ENCODE data around the gene LIMA1. TPM values are rescaled to one million over a fixed set of nuclear protein-coding genes. Genes with fewer than 3 reads are reported as not detected.
"Not testable (repeated sequence)": the region's sequence is repeated elsewhere in the genome, so short reads cannot be mapped to it uniquely, and the experiment has no call there.

LIMA1 gene
- total RNA-seq, 2 experiments from 2014 or later = 6.2 to 20.4 TPM

DNA sequence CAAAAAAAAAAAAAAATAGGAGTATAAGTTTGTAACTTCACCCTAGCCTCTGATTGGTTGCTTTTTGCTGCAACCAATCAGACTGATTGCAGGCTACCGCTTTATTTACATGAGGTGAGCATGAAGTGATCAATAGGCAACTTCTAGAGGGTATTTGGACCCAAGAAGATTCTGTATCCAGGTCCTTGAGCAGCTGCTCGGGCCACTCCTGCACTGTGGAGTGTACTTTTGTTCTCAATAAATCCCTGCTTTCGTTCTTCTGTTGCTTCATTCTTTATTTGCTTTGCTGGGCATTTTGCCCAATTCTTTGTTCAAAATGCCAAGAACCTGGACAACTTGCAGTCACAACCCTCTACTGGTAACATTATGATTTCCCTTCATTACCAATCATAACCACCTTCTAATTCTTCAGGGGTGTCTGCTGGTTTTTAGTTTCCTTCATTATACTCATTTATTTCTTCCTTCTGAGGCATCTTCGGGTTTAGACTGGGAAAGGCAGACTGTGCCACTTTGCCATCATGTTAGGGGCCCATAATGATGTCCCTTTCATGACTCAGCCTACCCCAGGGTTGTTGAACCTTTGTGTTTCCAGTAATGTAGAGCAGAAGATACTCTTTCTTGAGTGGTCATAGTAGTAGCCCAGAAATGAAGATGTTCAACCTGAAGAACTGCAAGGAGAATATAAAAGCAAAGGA, 43.4 kb upstream of the LIMA1 start:
- no peak overlapping the region for H2AFZ ChIP-seq (ENCODE audit: low read length)
- no peaks in the 10 kb centered on the region for H4K20me1 ChIP-seq (ENCODE audit: insufficient read depth, low read length)
- H3K27ac ChIP-seq (ENCODE audit: low read depth, low read length, poor library complexity, severe bottlenecking) = no peak overlapping the region
- no peaks in the 10 kb centered on the region for H3K9me2 ChIP-seq (ENCODE audit: insufficient read depth, low read length)
- ChIA-PET POLR2A (interaction anchor here (0.6 kb wide), 1 partner anchor 1703 kb away, joined by 3 read pairs; no protein-coding TSS in a partner anchor), CTCF (ENCODE audit: unreplicated experiment) (no interaction called here)
- no peak overlapping the region for H3K4me3 ChIP-seq (ENCODE audit: low read depth, low read length, poor library complexity, severe bottlenecking)
- H3K79me2 ChIP-seq (ENCODE audit: insufficient read depth, low read depth, low read length) = no peaks in the 10 kb centered on the region
- no TSS peak for BruUV-seq (replicated peaks)
- H3K4me1 ChIP-seq (ENCODE audit: insufficient read depth, low read length, poor library complexity, severe bottlenecking) = no peaks in the 10 kb centered on the region
- H3K9me3 ChIP-seq (ENCODE audit: low read length) = no peaks in the 10 kb centered on the region
- TF ChIP-seq EZH2phosphoT487 (IDR thresholded peaks at IDR 0.05; ENCODE audit: borderline replicate concordance, low read depth, low read length) = no peak
- H3K4me2 ChIP-seq (ENCODE audit: low read length) = no peak overlapping the region
- intact Hi-C loops (cut with micrococcal nuclease; ENCODE audit: unreplicated experiment) = no loop called here
- no peak for DNase-seq (ENCODE audit: low spot score)
- no peaks in the 10 kb centered on the region for H3K36me3 ChIP-seq (ENCODE audit: insufficient read depth, low read length)

DNA sequence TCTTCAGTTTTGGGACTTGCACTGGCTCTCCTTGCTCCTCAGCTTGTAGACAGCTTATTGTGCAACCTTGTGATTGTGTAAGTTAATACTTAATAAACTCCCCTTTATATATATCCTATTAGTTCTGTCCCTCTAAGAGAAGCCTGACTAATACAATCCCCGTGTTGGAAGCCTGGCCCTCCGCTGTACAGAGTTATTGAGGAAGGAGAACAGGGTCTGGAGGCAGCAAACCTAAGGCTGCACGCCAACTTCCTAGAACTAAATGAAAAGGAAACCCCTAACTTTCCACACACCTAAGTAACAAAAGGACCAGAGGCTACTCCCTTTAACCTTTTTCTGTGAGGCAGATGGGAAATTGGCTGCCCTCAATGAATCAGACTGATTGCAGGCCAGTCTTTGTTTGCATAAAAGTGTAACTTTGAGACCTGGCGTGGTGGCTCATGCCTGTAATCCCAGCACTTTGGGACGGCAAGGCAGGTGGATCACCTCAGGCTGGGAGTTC, 42.6 kb upstream of the LIMA1 start:
- H3K4me3 ChIP-seq (ENCODE audit: low read depth, low read length, poor library complexity, severe bottlenecking) = no peak overlapping the region
- no peak for DNase-seq (ENCODE audit: low spot score)
- H3K9me2 ChIP-seq (ENCODE audit: insufficient read depth, low read length) = no peaks in the 10 kb centered on the region
- H3K4me2 ChIP-seq (ENCODE audit: low read length) = no peak overlapping the region
- ChIA-PET POLR2A (interaction anchor here (0.6 kb wide), 1 partner anchor 1702 kb away, joined by 3 read pairs; no protein-coding TSS in a partner anchor), CTCF (ENCODE audit: unreplicated experiment) (no interaction called here)
- TF ChIP-seq EZH2phosphoT487 (IDR thresholded peaks at IDR 0.05; ENCODE audit: borderline replicate concordance, low read depth, low read length) = no peak
- TF ChIP-seq, protein P1, sequence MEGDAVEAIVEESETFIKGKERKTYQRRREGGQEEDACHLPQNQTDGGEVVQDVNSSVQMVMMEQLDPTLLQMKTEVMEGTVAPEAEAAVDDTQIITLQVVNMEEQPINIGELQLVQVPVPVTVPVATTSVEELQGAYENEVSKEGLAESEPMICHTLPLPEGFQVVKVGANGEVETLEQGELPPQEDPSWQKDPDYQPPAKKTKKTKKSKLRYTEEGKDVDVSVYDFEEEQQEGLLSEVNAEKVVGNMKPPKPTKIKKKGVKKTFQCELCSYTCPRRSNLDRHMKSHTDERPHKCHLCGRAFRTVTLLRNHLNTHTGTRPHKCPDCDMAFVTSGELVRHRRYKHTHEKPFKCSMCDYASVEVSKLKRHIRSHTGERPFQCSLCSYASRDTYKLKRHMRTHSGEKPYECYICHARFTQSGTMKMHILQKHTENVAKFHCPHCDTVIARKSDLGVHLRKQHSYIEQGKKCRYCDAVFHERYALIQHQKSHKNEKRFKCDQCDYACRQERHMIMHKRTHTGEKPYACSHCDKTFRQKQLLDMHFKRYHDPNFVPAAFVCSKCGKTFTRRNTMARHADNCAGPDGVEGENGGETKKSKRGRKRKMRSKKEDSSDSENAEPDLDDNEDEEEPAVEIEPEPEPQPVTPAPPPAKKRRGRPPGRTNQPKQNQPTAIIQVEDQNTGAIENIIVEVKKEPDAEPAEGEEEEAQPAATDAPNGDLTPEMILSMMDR (conservative IDR thresholded peaks at IDR 0.05; ENCODE audit: low read length) = no peak
- H3K9me3 ChIP-seq (ENCODE audit: low read length) = no peaks in the 10 kb centered on the region
- H3K79me2 ChIP-seq (ENCODE audit: insufficient read depth, low read depth, low read length) = no peaks in the 10 kb centered on the region
- intact Hi-C loops (cut with micrococcal nuclease; ENCODE audit: unreplicated experiment) = no loop called here
- BruUV-seq (replicated peaks) = no TSS peak
- no peaks in the 10 kb centered on the region for H3K36me3 ChIP-seq (ENCODE audit: insufficient read depth, low read length)
- no peaks in the 10 kb centered on the region for H3K4me1 ChIP-seq (ENCODE audit: insufficient read depth, low read length, poor library complexity, severe bottlenecking)
- no peak overlapping the region for H3K27ac ChIP-seq (ENCODE audit: low read depth, low read length, poor library complexity, severe bottlenecking)
- no peaks in the 10 kb centered on the region for H4K20me1 ChIP-seq (ENCODE audit: insufficient read depth, low read length)
- no peak overlapping the region for H2AFZ ChIP-seq (ENCODE audit: low read length)

DNA sequence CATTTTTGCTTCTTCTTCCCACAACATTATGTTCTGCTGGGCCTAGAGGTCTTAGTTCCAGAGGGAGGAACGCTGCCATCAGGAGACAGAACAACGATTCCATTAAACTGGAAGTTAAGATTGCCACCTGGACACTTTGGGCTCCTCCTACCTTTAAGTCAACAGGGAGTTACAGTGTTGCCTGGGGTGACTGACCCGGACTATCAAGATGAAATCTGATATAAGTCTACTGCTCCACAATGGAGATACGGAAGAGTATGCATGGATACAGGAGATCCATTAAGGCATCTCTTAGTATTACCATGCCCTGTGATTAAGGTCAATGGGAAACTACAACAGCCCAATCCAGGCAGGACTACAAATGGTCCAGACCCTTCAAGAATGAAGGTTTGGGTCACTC, 41.5 kb upstream of the LIMA1 start:
- H2AFZ ChIP-seq (ENCODE audit: low read length); DNase-seq (ENCODE audit: low spot score); H3K4me1 ChIP-seq (ENCODE audit: insufficient read depth, low read length, poor library complexity, severe bottlenecking); H3K36me3 ChIP-seq (ENCODE audit: insufficient read depth, low read length); H3K9me2 ChIP-seq (ENCODE audit: insufficient read depth, low read length); H3K4me2 ChIP-seq (ENCODE audit: low read length); BruUV-seq (replicated peaks); H3K4me3 ChIP-seq (ENCODE audit: low read depth, low read length, poor library complexity, severe bottlenecking); POLR2A ChIA-PET; H4K20me1 ChIP-seq (ENCODE audit: insufficient read depth, low read length); intact Hi-C loops (cut with micrococcal nuclease; ENCODE audit: unreplicated experiment); CTCF ChIA-PET (ENCODE audit: unreplicated experiment); H3K27ac ChIP-seq (ENCODE audit: low read depth, low read length, poor library complexity, severe bottlenecking); H3K9me3 ChIP-seq (ENCODE audit: low read length); H3K79me2 ChIP-seq (ENCODE audit: insufficient read depth, low read depth, low read length): not testable (repeated sequence)

DNA sequence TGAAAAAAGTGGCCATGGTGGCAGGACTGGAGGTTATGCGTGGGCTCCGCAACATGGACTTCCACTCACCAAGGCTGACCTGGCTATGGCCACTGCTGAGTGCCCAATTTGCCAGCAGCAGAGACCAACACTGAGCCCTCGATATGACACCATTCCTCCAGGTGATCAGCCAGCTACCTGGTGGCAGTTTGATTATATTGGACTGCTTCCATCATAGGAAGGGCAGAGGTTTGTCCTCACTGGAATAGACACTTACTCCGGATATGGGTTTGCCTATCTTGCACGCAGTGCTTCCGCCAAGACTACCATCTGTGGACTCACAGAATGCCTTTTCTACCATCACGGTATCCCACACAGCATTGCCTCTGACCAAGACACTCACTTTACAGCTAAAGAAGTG, 40.8 kb upstream of the LIMA1 start:
- H3K36me3 ChIP-seq (ENCODE audit: insufficient read depth, low read length); H3K9me3 ChIP-seq (ENCODE audit: low read length); POLR2A ChIA-PET; H3K4me1 ChIP-seq (ENCODE audit: insufficient read depth, low read length, poor library complexity, severe bottlenecking); H3K27ac ChIP-seq (ENCODE audit: low read depth, low read length, poor library complexity, severe bottlenecking); H2AFZ ChIP-seq (ENCODE audit: low read length); intact Hi-C loops (cut with micrococcal nuclease; ENCODE audit: unreplicated experiment); H4K20me1 ChIP-seq (ENCODE audit: insufficient read depth, low read length); CTCF ChIA-PET (ENCODE audit: unreplicated experiment); DNase-seq (ENCODE audit: low spot score); H3K4me3 ChIP-seq (ENCODE audit: low read depth, low read length, poor library complexity, severe bottlenecking); BruUV-seq (replicated peaks); H3K9me2 ChIP-seq (ENCODE audit: insufficient read depth, low read length); H3K79me2 ChIP-seq (ENCODE audit: insufficient read depth, low read depth, low read length); H3K4me2 ChIP-seq (ENCODE audit: low read length): not testable (repeated sequence)
